Measurements from ENCODE around the gene FOXJ3.

DNA sequence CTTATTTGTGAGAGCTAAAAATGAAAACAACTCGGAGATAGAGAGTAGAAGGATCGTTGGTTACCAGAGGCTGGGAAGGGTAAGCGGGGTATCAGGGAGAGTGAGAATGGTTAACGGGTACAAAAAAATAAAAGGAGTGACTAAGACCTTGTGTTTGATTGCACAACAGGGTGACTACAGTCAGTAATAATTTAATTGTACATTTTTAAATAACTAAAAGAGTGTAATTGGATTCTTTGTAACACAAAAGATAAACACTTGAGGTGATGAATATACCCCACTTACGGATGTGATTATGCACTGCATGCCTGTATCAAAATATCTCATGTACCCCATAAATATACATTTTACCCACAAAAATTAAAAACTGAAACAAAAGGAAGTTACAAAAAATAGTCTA, 29.4 kb downstream of the FOXJ3 start:
- no peak for TF ChIP-seq EZH2 (IDR thresholded peaks at IDR 0.05; ENCODE audit: insufficient read depth, poor library complexity, severe bottlenecking)
- no peak for TF ChIP-seq EZH2phosphoT487 (IDR thresholded peaks at IDR 0.05; ENCODE audit: insufficient read depth, low read depth)

Data from GM23248 (cell line).